Activated naive CD8-positive, alpha-beta T cell treated with anti-CD3 and anti-CD28 coated beads, Interleukin-2, amount 50 U/mL, for 24 hours (primary cell): Measurements from ENCODE around the gene SORT1.
"Not testable (repeated sequence)": the region's sequence is repeated elsewhere in the genome, so short reads cannot be mapped to it uniquely, and the experiment has no call there.

Source experiments
- ATAC-seq: fragments of 150-1000 bp; cut with Tn5 transposase; one replicate; pipeline ENCODE4 v1.10.0; 2021
- DNase-seq: peaks from one replicate; pipeline ENCODE4 v3.0.0; 2021
- H3K27ac Mint-ChIP-seq: one replicate; pipeline ENCODE4 v1.8.0; 2021; ENCODE audit warnings: mild to moderate bottlenecking, mixed read lengths
- H3K27me3 Mint-ChIP-seq: one replicate; pipeline ENCODE4 v1.8.0; 2021; ENCODE audit warnings: mixed read lengths
- H3K36me3 Mint-ChIP-seq: one replicate; pipeline ENCODE4 v1.8.0; 2021; ENCODE audit warnings: low read depth, mixed read lengths
- H3K4me1 Mint-ChIP-seq: one replicate; pipeline ENCODE4 v1.8.0; 2021; ENCODE audit warnings: mixed read lengths
- H3K4me3 Mint-ChIP-seq: one replicate; pipeline ENCODE4 v1.8.0; 2021; ENCODE audit warnings: mild to moderate bottlenecking, moderate library complexity, mixed read lengths
- H3K9me3 Mint-ChIP-seq: one replicate; pipeline ENCODE4 v1.8.0; 2021; ENCODE audit warnings: mixed read lengths

Gene SORT1

DNA sequence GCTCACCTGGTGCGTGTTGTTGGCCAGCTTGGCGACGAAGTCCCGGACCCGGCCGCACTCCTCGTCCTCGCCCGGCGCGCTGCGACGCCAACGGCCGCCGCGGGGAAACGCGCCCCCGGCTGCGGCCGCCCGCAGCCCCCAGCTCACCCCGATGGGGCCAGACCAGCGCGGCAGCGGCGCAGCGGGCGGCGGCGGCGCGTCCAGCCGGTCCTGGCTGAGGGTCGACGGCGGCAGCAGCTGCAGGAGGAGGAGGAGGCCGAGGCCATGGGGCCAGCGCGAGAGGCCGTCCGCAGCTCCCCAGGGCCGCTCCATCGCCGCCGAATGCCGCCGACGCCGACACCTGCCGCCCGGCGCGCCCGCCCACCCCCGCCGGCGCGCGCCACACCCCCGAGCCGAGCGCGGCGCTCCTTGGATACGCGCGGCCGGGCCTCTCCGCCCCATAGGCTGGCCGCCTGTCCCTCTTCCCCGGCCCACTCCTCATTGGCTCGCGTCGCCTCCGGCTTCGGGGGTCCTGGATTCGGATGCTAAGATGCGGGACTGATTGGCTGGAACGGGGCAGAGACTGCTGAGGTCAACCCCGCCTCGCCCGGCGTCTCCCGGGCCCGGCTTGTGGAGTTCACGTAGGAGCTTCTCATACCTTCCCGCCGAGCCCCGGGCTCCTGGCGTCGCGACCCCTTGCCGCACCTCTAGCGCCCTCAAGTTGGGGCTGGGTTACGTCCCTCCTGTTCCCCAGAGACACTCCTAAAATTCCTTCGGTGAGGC lies at the start of gene SORT1:
SORT1 (minus strand) TSS at position 338 of the 762 bp plus-strand sequence; CDS start at position 312, 26 bp downstream.
- H3K27me3 Mint-ChIP-seq, result peaks cover 34% of the 10 kb centered on the region
- H3K4me1 Mint-ChIP-seq, result peaks cover 10% of the 10 kb centered on the region
- H3K27ac Mint-ChIP-seq, result no peak within 1 kb of the TSS
- peak within 1 kb of the TSS; percentile 79 for H3K4me3 Mint-ChIP-seq
- peak; percentile 99 for ATAC-seq
- H3K9me3 Mint-ChIP-seq, result no peaks in the 10 kb centered on the region
- peak; percentile 73 for DNase-seq
- H3K36me3 Mint-ChIP-seq, result peaks cover 2% of the 10 kb centered on the region

DNA sequence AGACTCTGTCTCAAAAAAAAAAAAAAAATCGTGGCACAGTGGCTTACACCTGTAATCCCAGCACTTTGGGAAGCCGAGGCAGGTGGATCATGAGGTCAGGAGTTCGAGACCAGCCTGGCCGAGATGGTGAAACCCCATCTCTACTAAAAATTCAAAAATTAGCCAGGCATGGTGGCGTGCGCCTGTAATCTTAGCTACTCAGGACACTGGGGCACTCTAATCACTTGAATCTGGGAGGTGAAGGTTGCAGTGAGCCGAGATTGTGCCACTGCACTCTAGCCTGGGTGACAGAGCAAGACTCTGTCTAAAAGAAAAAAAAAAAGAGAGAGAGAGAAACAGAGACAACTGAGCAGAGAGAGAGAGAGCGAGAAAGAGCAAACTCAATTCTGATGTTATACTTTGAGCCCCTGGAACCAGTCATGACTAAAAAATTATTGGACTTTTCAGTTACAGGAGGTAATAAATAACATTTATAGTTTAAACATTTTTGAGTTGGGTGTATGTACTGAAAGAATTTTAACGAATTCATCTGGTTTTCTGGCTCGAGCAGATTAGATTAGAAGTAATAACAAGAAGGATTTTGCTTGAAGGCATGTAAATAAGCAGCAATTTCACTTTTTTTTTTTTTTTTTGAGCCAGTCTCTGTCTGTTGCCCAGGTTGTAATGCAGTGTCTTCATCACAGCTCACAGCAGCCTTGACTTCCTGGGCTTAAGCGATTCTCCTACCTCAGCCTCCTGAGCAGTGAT lies 48.4 kb upstream of the SORT1 start:
- H3K9me3 Mint-ChIP-seq, H3K27ac Mint-ChIP-seq, DNase-seq, ATAC-seq, H3K4me3 Mint-ChIP-seq, H3K36me3 Mint-ChIP-seq, H3K4me1 Mint-ChIP-seq: not testable (repeated sequence)
- H3K27me3 Mint-ChIP-seq, result peaks cover 37% of the 10 kb centered on the region

DNA sequence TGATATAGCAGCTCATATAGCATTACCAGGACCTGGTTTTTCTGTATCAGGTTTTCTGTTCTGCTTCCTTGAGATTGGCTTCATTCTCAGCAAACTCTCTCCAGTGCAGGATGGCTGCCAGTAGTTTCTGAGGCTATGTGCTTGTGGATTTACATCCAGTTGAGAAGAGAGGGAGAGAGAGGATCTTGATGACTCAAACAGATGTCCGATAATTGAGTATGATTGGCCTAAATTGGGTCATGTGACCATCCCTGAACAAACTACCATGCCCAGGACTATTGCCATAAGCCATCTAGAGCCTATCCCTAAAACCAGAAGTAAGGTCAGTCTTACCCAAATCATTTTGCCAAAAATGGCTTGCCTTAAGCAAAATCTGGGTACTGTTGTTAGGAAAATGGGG lies 46.6 kb upstream of the SORT1 start:
- Mint-ChIP-seq H3K9me3 (no peaks in the 10 kb centered on the region), H3K4me1 (no peaks in the 10 kb centered on the region)

DNA sequence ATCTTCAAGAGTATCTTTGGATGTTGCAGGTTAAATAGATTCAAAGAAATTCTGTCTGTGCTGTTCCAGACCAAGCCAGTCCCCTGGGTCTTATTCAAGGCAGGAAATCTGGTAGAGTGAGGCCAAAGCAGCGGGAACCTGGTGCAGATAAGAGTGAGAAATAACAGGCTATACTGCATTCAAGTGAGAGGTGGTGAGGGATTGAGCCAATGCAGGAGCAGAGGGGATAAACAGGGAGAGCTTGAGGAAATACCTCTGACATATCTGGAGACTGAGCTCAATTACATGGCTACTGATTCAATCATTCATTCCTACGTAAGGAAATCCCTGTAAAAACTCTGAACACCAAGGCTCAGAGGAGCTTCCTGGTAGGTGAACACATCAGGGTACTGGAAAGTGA lies 45.8 kb upstream of the SORT1 start:
- no peak for DNase-seq
- no peak overlapping the region for H3K4me3 Mint-ChIP-seq
- no peaks in the 10 kb centered on the region for H3K4me1 Mint-ChIP-seq

More for the DNA sequence above, 46.6 kb upstream of the SORT1 start:
- Mint-ChIP-seq H3K4me3 (no peak overlapping the region), H3K36me3 (no peaks in the 10 kb centered on the region), H3K27me3 (peaks cover 27% of the 10 kb centered on the region), H3K27ac (no peak overlapping the region)
- DNase-seq (no peak), ATAC-seq (no peak)

DNA sequence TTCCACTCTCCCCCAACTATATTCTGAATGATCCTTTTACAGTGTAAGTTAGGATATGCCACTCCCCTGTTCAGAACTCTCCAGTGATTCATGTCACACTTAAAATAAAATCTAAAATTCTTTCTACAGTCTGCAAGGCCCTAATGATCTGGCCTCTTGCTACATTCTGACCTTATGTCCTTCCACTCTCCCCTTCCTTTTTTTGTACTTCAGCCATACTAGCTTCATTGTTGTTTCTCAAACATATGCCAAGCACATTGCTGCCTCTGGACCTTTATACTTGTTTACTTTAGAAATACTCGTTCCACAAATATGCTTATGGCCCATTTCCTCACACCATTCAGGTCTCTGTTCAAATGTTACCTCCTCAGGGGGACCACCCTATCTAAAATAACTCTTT lies 43.4 kb upstream of the SORT1 start:
- peaks cover 8% of the 10 kb centered on the region for H3K27me3 Mint-ChIP-seq
- H3K27ac Mint-ChIP-seq, result no peak overlapping the region
- no peak overlapping the region for H3K4me3 Mint-ChIP-seq
- DNase-seq, result no peak
- H3K36me3 Mint-ChIP-seq, result no peaks in the 10 kb centered on the region
- H3K4me1 Mint-ChIP-seq, result no peaks in the 10 kb centered on the region
- H3K9me3 Mint-ChIP-seq, result no peaks in the 10 kb centered on the region
- no peak for ATAC-seq

More for the DNA sequence above, 45.8 kb upstream of the SORT1 start:
- peaks cover 23% of the 10 kb centered on the region for H3K27me3 Mint-ChIP-seq
- H3K27ac Mint-ChIP-seq, result no peak overlapping the region
- no peaks in the 10 kb centered on the region for H3K36me3 Mint-ChIP-seq
- no peak for ATAC-seq
- no peaks in the 10 kb centered on the region for H3K9me3 Mint-ChIP-seq

DNA sequence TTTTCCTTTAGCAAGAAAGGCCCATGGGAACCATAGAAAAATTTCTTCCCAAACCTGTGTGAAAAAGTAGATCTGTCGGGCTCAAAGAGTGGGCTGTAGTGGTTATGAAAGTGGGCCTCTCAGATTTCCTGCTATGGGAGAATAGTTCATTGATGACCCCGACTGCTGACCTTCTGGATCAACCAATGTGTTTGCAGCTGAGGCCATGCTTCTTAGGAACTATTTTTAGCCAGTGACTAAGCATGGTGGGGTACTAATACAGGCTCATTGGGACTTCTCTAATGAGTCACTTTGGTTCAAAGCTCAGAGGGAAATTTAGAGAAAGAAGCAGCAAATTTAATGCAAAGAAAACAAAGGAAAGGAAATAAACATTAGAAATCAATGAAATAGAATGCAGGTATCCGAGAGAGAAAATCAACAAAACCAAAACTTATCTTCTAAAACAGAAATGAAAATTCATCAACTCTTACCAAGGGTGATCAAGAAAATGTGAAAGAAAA lies 41.1 kb upstream of the SORT1 start:
- no peak for DNase-seq
- ATAC-seq, result peak; percentile 98

DNA sequence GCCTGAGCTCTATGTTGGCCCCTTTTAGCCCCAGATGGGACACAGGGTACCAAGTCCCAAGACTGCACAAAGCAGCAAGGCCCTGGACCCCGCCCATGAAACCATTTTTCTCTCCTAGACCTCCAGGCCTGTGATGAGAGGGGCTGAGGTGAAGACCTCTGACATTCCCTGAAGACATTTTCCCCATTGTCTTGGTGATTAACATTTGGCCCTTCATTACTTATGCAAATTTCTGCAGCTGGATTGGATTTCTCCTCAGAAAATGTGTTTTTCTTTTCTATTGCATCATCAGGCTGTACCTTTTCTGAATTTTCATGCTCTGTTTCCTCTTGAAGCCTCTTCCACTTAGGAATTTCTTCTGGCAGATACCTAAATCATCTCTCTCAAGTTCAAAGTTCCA lies 36.8 kb upstream of the SORT1 start:
- no peak overlapping the region for H3K4me3 Mint-ChIP-seq

More for the DNA sequence above, 41.1 kb upstream of the SORT1 start:
- Mint-ChIP-seq H3K36me3 (no peaks in the 10 kb centered on the region), H3K27ac (no peak overlapping the region), H3K9me3 (no peaks in the 10 kb centered on the region), H3K4me1 (no peaks in the 10 kb centered on the region), H3K27me3 (peaks cover 6% of the 10 kb centered on the region), H3K4me3 (no peak overlapping the region)

DNA sequence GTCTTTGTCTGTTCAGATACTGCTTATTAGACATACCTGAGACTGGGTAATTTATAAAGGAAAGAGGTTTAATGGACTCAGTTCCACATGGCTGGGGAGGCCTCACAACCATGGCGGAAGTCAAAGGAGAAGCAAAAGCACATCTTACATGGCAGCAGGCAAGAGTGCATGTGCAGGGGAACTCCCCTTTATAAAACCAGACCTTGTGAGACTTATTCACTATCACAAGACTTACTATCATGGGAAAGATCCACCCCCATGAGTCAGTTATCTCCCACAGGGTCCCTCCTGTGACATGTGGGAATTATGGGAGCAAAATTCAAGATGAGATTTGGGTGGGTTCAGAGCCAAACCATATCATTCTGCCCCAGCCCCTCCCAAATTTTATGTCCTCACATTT lies 35.6 kb upstream of the SORT1 start:
- Mint-ChIP-seq H3K9me3 (no peaks in the 10 kb centered on the region), H3K27me3 (peaks cover 6% of the 10 kb centered on the region), H3K4me3 (no peak overlapping the region), H3K36me3 (no peaks in the 10 kb centered on the region), H3K27ac (no peak overlapping the region), H3K4me1 (peaks cover 1% of the 10 kb centered on the region)
- no peak for DNase-seq
- no peak for ATAC-seq

More for the DNA sequence above, 36.8 kb upstream of the SORT1 start:
- no peak for ATAC-seq
- no peak for DNase-seq
- Mint-ChIP-seq H3K9me3 (no peaks in the 10 kb centered on the region), H3K27me3 (peaks cover 6% of the 10 kb centered on the region), H3K27ac (no peak overlapping the region), H3K36me3 (no peaks in the 10 kb centered on the region), H3K4me1 (no peaks in the 10 kb centered on the region)

DNA sequence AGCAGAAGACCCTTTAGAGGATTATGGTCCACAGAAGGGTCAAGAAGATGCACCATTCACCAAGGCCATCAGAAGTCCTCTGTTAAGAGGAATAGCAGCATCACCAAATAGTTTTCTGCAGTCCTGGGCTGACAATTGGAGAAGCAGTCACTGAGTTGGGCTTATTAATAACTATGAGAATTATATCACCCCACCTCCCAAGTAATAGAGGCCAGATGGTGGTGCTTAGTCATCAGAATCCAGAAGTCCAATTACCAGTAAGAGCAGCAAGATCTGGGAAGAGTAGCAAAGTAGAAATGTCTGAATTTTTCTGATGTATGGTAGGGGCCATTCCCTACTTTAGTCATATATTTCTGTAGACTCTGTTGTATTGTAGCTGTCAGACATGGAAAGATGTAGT lies 34.6 kb upstream of the SORT1 start:
- no peak overlapping the region for H3K4me3 Mint-ChIP-seq
- peaks cover 7% of the 10 kb centered on the region for H3K4me1 Mint-ChIP-seq
- no peak for ATAC-seq
- no peak overlapping the region for H3K27ac Mint-ChIP-seq
- no peaks in the 10 kb centered on the region for H3K36me3 Mint-ChIP-seq
- DNase-seq, result no peak
- peaks cover 6% of the 10 kb centered on the region for H3K27me3 Mint-ChIP-seq
- H3K9me3 Mint-ChIP-seq, result no peaks in the 10 kb centered on the region

- DNase-seq (no peak), ATAC-seq (no peak)
- Mint-ChIP-seq H3K9me3 (no peaks in the 10 kb centered on the region), H3K4me3 (peak overlapping the region; percentile 91), H3K27me3 (no peaks in the 10 kb centered on the region), H3K4me1 (peaks cover 42% of the 10 kb centered on the region), H3K27ac (peak overlapping the region; percentile 95), H3K36me3 (peaks cover 22% of the 10 kb centered on the region)
Measured at GRCh38 chr1:109427171-109427467, 29.4 kb upstream of the SORT1 start.

GRCh38 chr1:109426281-109427170 lies 28.8 kb upstream of the SORT1 start, which contains the start of gene PSMA5:
Gene PSMA5, minus strand, starts transcription at chr1:109426448. Its CDS starts 118 bp downstream, at chr1:109426330.
- no peaks in the 10 kb centered on the region for H3K9me3 Mint-ChIP-seq

DNA sequence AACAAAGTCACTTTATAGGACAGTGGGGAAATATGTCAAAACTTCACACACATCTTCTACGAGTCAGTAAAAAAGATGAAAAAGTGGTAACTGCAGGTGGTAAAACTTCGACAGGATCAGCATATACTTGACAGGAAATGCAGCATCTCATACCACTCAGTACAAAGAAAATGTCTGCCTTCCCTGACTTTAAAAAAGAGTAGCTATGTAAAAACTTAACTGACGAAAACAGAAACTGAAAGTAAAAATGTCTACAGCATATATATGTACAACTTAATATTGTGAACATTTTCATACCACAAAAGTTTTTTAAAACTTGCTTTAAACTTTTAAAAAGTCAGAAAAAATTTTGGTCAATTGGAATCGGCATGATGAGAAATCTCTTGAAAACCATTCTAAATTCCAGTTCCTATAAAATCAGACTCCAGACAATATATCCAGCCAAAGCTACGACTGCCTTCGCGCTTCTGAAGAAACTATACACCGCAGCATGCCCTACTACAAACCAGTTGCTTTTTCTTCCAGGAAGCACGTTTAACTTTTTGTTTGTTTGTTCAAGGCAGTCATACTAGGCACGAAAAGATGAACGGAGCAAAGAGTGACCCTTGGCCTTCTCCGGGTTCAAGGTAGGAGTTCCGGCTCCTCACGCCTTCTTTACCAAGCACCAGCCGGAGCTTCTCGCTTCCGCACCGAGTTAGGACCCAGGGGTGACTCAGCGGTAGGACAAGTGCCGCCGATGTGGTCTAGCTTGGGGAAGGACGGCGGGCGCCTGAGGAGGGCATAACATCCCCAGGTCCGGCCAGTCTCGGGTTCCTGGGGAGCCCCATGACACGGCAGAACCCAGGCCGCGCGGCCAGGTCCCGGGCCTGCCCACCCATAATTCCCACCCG lies 27.9 kb upstream of the SORT1 start:
- peak overlapping the region; percentile 91 for H3K4me3 Mint-ChIP-seq
- no peaks in the 10 kb centered on the region for H3K27me3 Mint-ChIP-seq
- ATAC-seq, result peak; percentile 55
- peaks cover 45% of the 10 kb centered on the region for H3K4me1 Mint-ChIP-seq
- H3K9me3 Mint-ChIP-seq, result no peaks in the 10 kb centered on the region
- DNase-seq, result no peak
- H3K36me3 Mint-ChIP-seq, result peaks cover 32% of the 10 kb centered on the region
- H3K27ac Mint-ChIP-seq, result peak overlapping the region; percentile 95

More at GRCh38 chr1:109426281-109427170, 28.8 kb upstream of the SORT1 start, which contains the start of gene PSMA5:
- Mint-ChIP-seq H3K4me1 (peaks cover 45% of the 10 kb centered on the region), H3K27me3 (no peaks in the 10 kb centered on the region), H3K27ac (peak within 1 kb of the TSS; percentile 95), H3K4me3 (peak within 1 kb of the TSS; percentile 91), H3K36me3 (peaks cover 25% of the 10 kb centered on the region)
- peak; percentile 96 for ATAC-seq
- peak; percentile 93 for DNase-seq

DNA sequence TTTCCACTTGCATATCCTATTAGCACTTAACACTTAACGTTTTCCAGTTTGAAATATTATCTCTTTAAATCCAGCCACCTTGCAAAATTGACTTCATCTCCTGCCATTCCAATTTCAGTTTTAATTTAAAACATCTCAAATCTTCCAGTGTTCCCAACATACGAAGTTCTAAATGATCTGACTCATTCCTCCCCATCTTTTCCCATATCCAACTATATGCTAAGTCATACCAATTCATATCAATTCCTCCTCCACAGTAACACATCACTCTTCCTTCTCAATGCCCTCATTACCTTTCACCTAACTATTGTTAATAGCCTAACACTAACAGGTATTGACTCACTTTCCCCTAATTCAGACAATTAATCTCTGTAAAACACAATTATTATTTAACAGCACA lies 25.8 kb upstream of the SORT1 start:
- Mint-ChIP-seq H3K27ac (peak overlapping the region; percentile 95), H3K9me3 (no peaks in the 10 kb centered on the region), H3K27me3 (no peaks in the 10 kb centered on the region), H3K4me3 (peak overlapping the region; percentile 91), H3K36me3 (peaks cover 46% of the 10 kb centered on the region), H3K4me1 (peaks cover 45% of the 10 kb centered on the region)
- DNase-seq (no peak), ATAC-seq (no peak)
